Measurements from ENCODE around the gene POLR1G. TPM values are rescaled to one million over a fixed set of nuclear protein-coding genes. Genes with fewer than 3 reads are reported as not detected.

The POLR1G gene, protein sequence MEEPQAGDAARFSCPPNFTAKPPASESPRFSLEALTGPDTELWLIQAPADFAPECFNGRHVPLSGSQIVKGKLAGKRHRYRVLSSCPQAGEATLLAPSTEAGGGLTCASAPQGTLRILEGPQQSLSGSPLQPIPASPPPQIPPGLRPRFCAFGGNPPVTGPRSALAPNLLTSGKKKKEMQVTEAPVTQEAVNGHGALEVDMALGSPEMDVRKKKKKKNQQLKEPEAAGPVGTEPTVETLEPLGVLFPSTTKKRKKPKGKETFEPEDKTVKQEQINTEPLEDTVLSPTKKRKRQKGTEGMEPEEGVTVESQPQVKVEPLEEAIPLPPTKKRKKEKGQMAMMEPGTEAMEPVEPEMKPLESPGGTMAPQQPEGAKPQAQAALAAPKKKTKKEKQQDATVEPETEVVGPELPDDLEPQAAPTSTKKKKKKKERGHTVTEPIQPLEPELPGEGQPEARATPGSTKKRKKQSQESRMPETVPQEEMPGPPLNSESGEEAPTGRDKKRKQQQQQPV
- 20.9 and 27.5 TPM in 2 replicates for total RNA-seq

DNA sequence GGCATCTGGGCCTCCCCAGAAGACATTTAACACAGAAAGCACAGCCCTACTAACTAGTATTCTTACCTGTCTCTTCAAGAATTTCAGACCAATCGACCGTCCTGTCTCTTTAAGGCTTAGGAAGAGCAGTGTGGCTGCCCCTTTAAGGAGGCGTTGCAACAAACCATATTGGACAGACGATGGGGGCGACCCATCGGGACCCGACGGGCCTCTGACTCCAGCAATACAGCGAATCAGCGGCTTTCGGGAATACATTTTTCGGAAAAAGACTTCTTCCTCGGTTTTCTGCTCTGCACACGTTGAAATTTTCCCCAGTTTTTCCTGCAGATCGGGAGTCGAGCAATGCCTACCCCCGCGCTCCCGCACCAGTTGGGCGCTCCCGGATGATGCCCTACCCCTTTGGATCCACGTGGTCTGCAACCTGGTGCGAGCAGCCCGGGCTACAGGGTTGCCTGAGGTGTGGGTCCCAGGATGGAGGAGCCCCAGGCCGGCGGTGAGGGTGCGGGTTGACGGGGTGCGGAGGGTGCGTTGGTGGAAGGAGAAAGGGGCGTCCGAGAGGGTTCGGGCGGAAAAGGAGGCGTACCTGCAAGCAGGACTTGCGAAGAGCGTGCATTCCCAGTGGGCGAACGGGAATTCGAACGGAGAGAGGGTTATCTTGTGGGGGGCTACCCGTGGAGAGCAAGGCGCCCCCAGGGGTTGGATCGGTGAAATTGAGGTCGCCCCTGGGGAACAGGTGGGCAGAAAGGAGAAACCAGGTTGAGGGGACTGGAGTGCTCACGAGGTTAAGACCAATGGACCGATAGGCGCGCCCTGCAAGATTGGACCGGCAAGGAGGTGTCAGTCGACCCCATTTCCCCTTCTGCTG is at the start of gene POLR1G:
POLR1G (plus strand) TSS at position 419 of the 865 bp plus-strand sequence; CDS start at position 472, 53 bp downstream.

DNA sequence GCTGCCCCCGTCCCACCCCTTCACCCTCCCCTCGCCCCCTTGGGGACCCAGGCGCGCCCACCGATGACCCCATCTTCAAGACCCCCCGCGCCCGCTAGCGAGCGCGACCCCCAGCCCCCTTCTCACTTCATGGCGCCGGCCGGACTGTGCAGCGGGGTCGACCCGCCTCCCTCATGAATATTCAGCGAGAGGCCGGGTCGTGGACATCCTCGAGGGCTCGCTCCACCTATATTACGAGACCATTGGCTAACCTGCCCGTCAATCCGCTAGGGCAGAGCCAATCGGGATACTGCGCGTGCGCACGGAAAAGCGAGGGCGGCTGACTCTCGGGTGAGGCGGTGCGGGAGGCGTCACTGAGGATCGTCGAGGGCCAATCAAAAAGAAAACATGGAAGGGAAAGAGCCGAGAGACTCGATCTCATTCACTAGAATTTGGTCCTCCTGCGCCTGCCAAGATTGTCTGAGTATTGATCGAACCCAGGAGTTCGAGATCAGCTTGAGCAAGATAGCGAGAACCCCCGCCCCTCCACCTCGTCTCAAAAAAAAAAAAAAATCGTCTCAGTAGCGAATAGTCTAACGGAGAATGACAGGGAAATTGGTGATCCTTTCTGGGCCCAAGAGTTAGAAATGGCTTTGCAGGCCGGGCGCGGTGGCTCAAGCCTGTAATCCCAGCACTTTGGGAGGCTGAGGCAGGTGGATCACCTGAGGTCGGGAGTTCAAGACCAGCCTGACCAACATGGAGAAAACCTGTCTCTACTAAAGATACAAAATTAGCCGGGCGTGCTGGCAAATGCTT is 35.8 kb upstream of the POLR1G start, which contains the start of gene ERCC2:
ERCC2 (minus strand) TSS at position 164 of the 795 bp plus-strand sequence; CDS start at position 131, 33 bp downstream.

DNA sequence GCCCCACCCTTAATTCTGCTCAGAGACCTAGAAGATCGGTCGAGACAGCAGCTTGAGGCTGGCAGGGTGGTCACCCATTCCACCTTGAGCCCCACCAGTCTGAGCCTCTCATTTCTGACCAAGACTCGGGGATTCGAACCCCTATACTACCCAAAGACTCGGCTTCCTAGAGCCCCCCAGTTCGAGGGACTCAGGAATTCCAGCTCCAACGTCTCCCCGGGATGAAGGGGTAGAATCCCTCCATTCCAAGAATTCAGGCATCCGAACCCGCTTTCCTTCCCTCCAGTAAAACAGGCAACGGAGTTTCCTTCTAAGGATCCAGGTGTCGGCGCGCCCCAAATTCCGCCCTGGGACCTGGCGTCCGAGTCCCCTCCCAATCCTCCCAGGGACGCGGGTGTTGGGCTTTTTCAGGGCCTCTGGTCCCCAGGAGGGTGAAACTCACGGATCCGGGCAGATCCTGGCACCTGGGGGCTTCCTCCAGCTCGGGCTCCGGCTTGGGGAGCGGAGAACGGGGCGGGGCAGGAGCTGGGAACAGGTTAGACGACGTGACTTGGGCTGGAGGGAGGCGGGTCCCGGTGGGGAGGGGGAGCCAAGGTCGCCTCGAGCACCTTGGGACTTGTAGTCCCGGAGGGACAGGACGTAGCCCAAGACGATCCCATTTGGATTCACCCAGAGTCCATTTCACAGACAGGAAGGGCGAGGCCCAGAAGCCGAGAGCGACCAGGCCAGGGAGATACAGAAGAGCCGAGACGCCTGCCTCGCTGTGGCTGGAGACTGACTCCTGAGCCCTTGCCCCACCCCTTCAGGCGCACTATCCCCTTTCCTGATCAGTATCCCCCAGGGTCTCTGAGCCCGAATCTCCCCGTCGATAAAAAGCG is 1.6 kb upstream of the POLR1G start, which contains the start of gene PPP1R13L:
PPP1R13L (minus strand) TSS at position 513 of the 878 bp plus-strand sequence. CDS start 6,751 bp downstream, outside the sequence.

DNA sequence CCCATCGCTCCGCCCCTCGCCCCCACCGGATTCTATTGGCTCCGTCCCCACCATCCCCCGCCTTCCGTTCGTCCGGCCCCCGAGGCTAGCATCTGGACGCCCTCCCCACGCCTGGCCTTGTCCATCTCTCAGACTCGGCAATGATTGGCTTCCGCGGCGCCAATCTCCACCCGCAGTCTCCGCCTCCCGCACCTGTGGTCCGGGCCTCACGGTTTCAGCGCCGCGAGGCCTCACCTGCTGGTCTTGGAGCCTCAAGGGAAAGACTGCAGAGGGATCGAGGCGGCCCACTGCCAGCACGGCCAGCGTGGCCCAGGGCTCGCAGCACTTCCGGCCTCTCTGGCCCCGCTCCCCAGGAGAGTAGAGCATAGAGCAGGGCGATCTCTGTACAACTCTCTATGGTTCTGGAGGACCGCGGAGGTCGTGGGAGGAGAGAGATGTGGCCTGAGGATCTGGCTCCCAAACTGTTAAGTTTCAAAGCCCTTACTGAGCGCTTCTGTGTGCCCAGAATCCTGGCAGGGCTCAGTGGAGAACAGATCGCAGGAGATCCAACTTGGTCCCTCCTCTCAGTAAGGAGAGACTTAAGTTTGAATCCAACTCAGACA is 17.2 kb downstream of the POLR1G start, which contains the start of gene ERCC1:
ERCC1 (minus strand) TSS at position 329 of the 602 bp plus-strand sequence. CDS start 543 bp downstream, outside the sequence.

Small RNA genes lying within 50 kb of the gene (small RNA-seq; reads per million reads assigned to genes)
- gene MIR6088, result not detected

Other genes starting within 250 kb of the POLR1G start
- gene NKPD1, start 245.7 kb upstream of the POLR1G start, total RNA-seq, result 0.65 TPM in 1 of 2 replicates, not detected in the other
- 11.9 and 28.4 TPM in 2 replicates for gene TRAPPC6A, start 228.4 kb upstream of the POLR1G start, total RNA-seq
- gene BLOC1S3, start 227.9 kb upstream of the POLR1G start, total RNA-seq, result 8.8 and 9.1 TPM in 2 replicates
- 0.38 and 1.6 TPM in 2 replicates for gene EXOC3L2, start 161.2 kb upstream of the POLR1G start, total RNA-seq
- 20.4 and 32.7 TPM in 2 replicates for gene MARK4, start 155.4 kb upstream of the POLR1G start, total RNA-seq
- not detected in 2 replicates for gene CKM, start 83.8 kb upstream of the POLR1G start, total RNA-seq
- gene KLC3, start 65.9 kb upstream of the POLR1G start, total RNA-seq, result 0.33 TPM in 1 of 2 replicates, not detected in the other
- gene ERCC2, start 36.1 kb upstream of the POLR1G start, total RNA-seq, result 35.6 and 61.1 TPM in 2 replicates
- gene PPP1R13L, start 1.6 kb upstream of the POLR1G start, total RNA-seq, result 24.6 and 24.8 TPM in 2 replicates
- 84.4 and 98.3 TPM in 2 replicates for gene ERCC1, start 17.3 kb downstream of the POLR1G start, total RNA-seq
- gene FOSB, start 61.4 kb downstream of the POLR1G start, total RNA-seq, result 0.48 and 0.65 TPM in 2 replicates
- 6.1 and 13.1 TPM in 2 replicates for gene RTN2, start 90.4 kb downstream of the POLR1G start, total RNA-seq
- 2.0 and 2.3 TPM in 2 replicates for gene PPM1N, start 91.8 kb downstream of the POLR1G start, total RNA-seq
- 195 and 198 TPM in 2 replicates for gene VASP, start 100.8 kb downstream of the POLR1G start, total RNA-seq
- 15.0 and 15.4 TPM in 2 replicates for gene OPA3, start 178.2 kb downstream of the POLR1G start, total RNA-seq
- gene GPR4, start 195.6 kb downstream of the POLR1G start, total RNA-seq, result 5.2 and 6.7 TPM in 2 replicates
- gene EML2, start 232.8 kb downstream of the POLR1G start, total RNA-seq, result 11.9 and 14.0 TPM in 2 replicates

Data from vein endothelial cell (primary cell).